K562 (cell line): ENCODE results near the gene DYNLT4. TPM values are rescaled to one million over a fixed set of nuclear protein-coding genes. Genes with fewer than 3 reads are reported as not detected.

Source experiments
- BACH1 ChIP-seq: fragments of 200-800 bp; sonication (Bioruptor generic); IDR thresholded peaks from 2 replicates; pipeline ENCODE4 v1.6.1; 2016; ENCODE audit warnings: missing genetic modification characterization, missing compliant biosample characterization
- CHD2 ChIP-seq: IDR thresholded peaks from 2 replicates; pipeline ENCODE4 v1.6.1; 2011; ENCODE audit warnings: low read depth, low read length
- DMBX1 ChIP-seq: fragments of 250-450 bp; sonication (Bioruptor Pico); IDR thresholded peaks from 2 replicates; pipeline ENCODE4 v1.8.0; 2022; ENCODE audit warnings: inconsistent platforms, mild to moderate bottlenecking, moderate library complexity, borderline replicate concordance
- EP300 ChIP-seq: IDR thresholded peaks from 2 replicates; pipeline ENCODE4 v1.6.1; 2012; ENCODE audit warnings: low read length, improper control_type of control experiment
- GABPB2 ChIP-seq: fragments of 250-450 bp; sonication (Bioruptor Pico); conservative IDR thresholded peaks from 2 replicates; pipeline ENCODE4 v1.5.1; 2021; ENCODE audit warnings: mild to moderate bottlenecking
- KLF10 ChIP-seq: fragments of 250-450 bp; sonication (Bioruptor Pico); IDR thresholded peaks from 2 replicates; pipeline ENCODE4 v1.6.1; 2021; ENCODE audit warnings: matching md5 sums
- POLR2G ChIP-seq: fragments of 200-400 bp; formaldehyde crosslinking; IDR thresholded peaks from 2 replicates; pipeline ENCODE4 v1.6.1; 2017; ENCODE audit warnings: low read depth, mild to moderate bottlenecking, antibody characterized with exemption, low read length, moderate library complexity
- PRMT5 ChIP-seq: sonication (generic); formaldehyde crosslinking; IDR thresholded peaks from 2 replicates; pipeline ENCODE4 v1.5.0; 2020; ENCODE audit warnings: missing genetic modification reagents
- PTRF ChIP-seq: fragments of 450-650 bp; IDR thresholded peaks from 2 replicates; pipeline ENCODE4 v1.6.1; 2016; ENCODE audit warnings: mild to moderate bottlenecking, missing genetic modification characterization, missing compliant biosample characterization
- SIRT6 ChIP-seq: IDR thresholded peaks from one replicate; pipeline ENCODE4 v1.6.1; 2012; ENCODE audit warnings: low read depth, mild to moderate bottlenecking, control low read depth, inconsistent platforms, low read length, moderate library complexity
- STAT5B ChIP-seq: fragments of 250-450 bp; sonication (Bioruptor Pico); IDR thresholded peaks from 2 replicates; pipeline ENCODE4 v1.8.0; 2021; ENCODE audit warnings: mild to moderate bottlenecking, inconsistent platforms
- TFE3 ChIP-seq: fragments of 450-650 bp; formaldehyde crosslinking; IDR thresholded peaks from 2 replicates; pipeline ENCODE4 v1.4.0; 2020; ENCODE audit warnings: mild to moderate bottlenecking, mixed read lengths
- ZBTB26 ChIP-seq: fragments of 450-650 bp; formaldehyde crosslinking; IDR thresholded peaks from 2 replicates; pipeline ENCODE4 v1.4.0; 2022; ENCODE audit warnings: missing genetic modification characterization
- ZC3H11A ChIP-seq: IDR thresholded peaks from 2 replicates; pipeline ENCODE4 v1.6.1; 2012; ENCODE audit warnings: low read depth, low read length, improper control_type of control experiment
- ZNF197 ChIP-seq: fragments of 200-800 bp; sonication (Bioruptor generic); IDR thresholded peaks from 2 replicates; pipeline ENCODE4 v1.6.1; 2016; ENCODE audit warnings: low read depth, missing genetic modification characterization, missing compliant biosample characterization
- ZNF217 ChIP-seq: sonication (generic); formaldehyde crosslinking; IDR thresholded peaks from 2 replicates; pipeline ENCODE4 v1.8.0; 2022; ENCODE audit warnings: mild to moderate bottlenecking, missing genetic modification reagents
- polyA plus RNA-seq, 8 experiments: library from polyadenylated mRNA; depleted of rRNA in 4 of 8; stranded (reverse) in 5 of 8; unstranded in 3 of 8; fragments of >200 nt; fragmentation: Nextera tagmentation in 2 of 8; fragmentation: Illumina TruSeq in 1 of 8; extraction: Ambion mirVana in 2 of 8; extraction: Trizol in 1 of 8; gene quantifications; 2 replicates each; pipeline versions ENCODE4 v1.2.1 to v1.2.3, GENCODE V29; 2011 to 2014; ENCODE audit warnings: inconsistent platforms in 1 of 8, missing spikeins in 1 of 8
- total RNA-seq, 7 experiments: library from RNA; depleted of rRNA in 6 of 7; stranded (reverse); fragments of >200 nt in 6 of 7; fragmentation: Illumina TruSeq in 2 of 7; extraction: Trizol in 2 of 7; gene quantifications; 2 replicates each; pipeline versions ENCODE4 v1.2.1 to v1.2.3, GENCODE V29; 2011 to 2021; ENCODE audit warnings: low replicate concordance in 1 of 7
- TF ChIP-seq, protein P1 (sequence below): fragments of 450-650 bp; formaldehyde crosslinking; IDR thresholded peaks from 2 replicates; pipeline ENCODE4 v1.4.0; 2022; ENCODE audit warnings: mild to moderate bottlenecking, moderate library complexity
- TF ChIP-seq, protein P2 (sequence below): fragments of 250-450 bp; sonication (Bioruptor Pico); IDR thresholded peaks from 2 replicates; pipeline ENCODE4 v1.5.0; 2022; ENCODE audit warnings: mild to moderate bottlenecking
- TF ChIP-seq, protein P3 (sequence below): fragments of 250-450 bp; sonication (Bioruptor Pico); IDR thresholded peaks from 2 replicates; pipeline ENCODE4 v1.5.0; 2021
- TF ChIP-seq, protein P4 (sequence below), 2 experiments: fragments of 450-650 bp; conservative IDR thresholded peaks; 2 replicates each; pipeline ENCODE4 v1.6.1; 2017; ENCODE audit warnings: mild to moderate bottlenecking in 2 of 2, moderate library complexity in 2 of 2

Gene DYNLT4
- total and polyA plus RNA-seq, 9 of the 15 experiments (the other 6 are each of a cell fraction or from before 2014, with no cell fraction given) = 0.29 to 0.73 TPM; not detected in 7

DNA sequence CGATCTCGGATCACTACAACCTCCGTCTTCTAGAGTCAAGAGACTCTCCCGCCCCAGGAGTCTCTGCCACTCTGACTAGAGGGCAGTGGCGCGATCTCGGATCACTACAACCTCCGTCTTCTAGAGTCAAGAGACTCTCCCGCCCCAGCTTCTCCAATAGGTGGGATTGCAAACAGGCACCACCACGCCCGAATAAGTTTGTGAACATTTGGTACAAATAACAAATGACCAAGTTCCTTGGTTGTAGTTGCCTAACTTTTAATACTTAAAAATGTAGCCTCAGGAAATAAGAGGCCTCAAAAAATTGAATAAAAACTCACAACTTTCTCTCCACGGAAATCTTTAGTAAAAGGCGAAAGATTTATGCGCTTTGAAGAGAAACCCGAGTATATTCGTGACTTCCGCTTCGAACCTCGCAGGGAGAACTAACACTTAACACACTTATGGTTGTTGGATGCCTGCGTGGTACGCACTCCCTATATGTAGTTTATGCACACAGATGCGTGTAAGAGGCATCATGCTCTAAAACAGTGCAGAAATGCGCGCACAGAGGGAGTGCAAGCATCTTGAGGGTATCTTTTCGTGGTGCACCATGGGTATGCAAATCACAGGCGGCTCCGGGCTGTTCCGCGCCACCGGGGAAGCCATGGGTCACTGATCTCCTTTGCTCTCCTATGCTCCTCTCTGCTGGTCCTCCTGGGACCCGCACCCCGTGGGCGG, 12.6 kb upstream of the DYNLT4 start (continued):
- TF ChIP-seq, protein P1, sequence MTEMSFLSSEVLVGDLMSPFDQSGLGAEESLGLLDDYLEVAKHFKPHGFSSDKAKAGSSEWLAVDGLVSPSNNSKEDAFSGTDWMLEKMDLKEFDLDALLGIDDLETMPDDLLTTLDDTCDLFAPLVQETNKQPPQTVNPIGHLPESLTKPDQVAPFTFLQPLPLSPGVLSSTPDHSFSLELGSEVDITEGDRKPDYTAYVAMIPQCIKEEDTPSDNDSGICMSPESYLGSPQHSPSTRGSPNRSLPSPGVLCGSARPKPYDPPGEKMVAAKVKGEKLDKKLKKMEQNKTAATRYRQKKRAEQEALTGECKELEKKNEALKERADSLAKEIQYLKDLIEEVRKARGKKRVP (CRISPR knock-in tag) = peak; percentile 82
- TF ChIP-seq DMBX1 (CRISPR knock-in tag) (peak; percentile 5), KLF10 (peak; percentile 88), PTRF (tag) (no peak; the same call in 1 of the 2 replicates), ZNF217 (no peak), STAT5B (CRISPR knock-in tag) (no peak), PRMT5 (CRISPR knock-in tag) (no peak), TFE3 (no peak), EP300 (peak; percentile 73), BACH1 (tag) (no peak; the same call in 1 of the 2 replicates), ZBTB26 (CRISPR knock-in tag) (no peak; the same call in 1 of the 2 replicates), POLR2G (peak; percentile 56), ZC3H11A (peak; percentile 36; the same call in 1 of the 2 replicates), SIRT6 (no peak), GABPB2 (CRISPR knock-in tag) (peak; percentile 48; the same call in 1 of the 2 replicates), ZNF197 (CRISPR knock-in tag) (peak; percentile 69; the same call in 1 of the 2 replicates), CHD2 (peak; percentile 68)
- TF ChIP-seq, protein P2, sequence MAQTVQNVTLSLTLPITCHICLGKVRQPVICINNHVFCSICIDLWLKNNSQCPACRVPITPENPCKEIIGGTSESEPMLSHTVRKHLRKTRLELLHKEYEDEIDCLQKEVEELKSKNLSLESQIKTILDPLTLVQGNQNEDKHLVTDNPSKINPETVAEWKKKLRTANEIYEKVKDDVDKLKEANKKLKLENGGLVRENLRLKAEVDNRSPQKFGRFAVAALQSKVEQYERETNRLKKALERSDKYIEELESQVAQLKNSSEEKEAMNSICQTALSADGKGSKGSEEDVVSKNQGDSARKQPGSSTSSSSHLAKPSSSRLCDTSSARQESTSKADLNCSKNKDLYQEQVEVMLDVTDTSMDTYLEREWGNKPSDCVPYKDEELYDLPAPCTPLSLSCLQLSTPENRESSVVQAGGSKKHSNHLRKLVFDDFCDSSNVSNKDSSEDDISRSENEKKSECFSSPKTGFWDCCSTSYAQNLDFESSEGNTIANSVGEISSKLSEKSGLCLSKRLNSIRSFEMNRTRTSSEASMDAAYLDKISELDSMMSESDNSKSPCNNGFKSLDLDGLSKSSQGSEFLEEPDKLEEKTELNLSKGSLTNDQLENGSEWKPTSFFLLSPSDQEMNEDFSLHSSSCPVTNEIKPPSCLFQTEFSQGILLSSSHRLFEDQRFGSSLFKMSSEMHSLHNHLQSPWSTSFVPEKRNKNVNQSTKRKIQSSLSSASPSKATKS (CRISPR knock-in tag) = peak; percentile 79; the same call in 1 of the 2 replicates
- TF ChIP-seq, protein P3, sequence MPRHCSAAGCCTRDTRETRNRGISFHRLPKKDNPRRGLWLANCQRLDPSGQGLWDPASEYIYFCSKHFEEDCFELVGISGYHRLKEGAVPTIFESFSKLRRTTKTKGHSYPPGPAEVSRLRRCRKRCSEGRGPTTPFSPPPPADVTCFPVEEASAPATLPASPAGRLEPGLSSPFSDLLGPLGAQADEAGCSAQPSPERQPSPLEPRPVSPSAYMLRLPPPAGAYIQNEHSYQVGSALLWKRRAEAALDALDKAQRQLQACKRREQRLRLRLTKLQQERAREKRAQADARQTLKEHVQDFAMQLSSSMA (CRISPR knock-in tag) = peak; percentile 86; the same call in 1 of the 2 replicates
- TF ChIP-seq, protein P4, sequence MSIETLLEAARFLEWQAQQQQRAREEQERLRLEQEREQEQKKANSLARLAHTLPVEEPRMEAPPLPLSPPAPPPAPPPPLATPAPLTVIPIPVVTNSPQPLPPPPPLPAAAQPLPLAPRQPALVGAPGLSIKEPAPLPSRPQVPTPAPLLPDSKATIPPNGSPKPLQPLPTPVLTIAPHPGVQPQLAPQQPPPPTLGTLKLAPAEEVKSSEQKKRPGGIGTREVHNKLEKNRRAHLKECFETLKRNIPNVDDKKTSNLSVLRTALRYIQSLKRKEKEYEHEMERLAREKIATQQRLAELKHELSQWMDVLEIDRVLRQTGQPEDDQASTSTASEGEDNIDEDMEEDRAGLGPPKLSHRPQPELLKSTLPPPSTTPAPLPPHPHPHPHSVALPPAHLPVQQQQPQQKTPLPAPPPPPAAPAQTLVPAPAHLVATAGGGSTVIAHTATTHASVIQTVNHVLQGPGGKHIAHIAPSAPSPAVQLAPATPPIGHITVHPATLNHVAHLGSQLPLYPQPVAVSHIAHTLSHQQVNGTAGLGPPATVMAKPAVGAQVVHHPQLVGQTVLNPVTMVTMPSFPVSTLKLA (conservative IDR thresholded peaks at IDR 0.05) = peak; percentile 79
